Measurements from ENCODE around the gene LCE4A.
"Not testable (repeated sequence)": the region's sequence is repeated elsewhere in the genome, so short reads cannot be mapped to it uniquely, and the experiment has no call there.

Gene LCE4A

GRCh38 chr1:152707860-152708259 lies at the start of gene LCE4A:
Gene LCE4A, plus strand, starts transcription at chr1:152708160. Its CDS starts 916 bp downstream, at chr1:152709076.
- DNase-seq = no peak

GRCh38 chr1:152658649-152659048 lies 49.3 kb upstream of the LCE4A start:
- no peak for DNase-seq

GRCh38 chr1:152663098-152663497 lies 44.9 kb upstream of the LCE4A start, which contains the start of gene LCE2D:
Gene LCE2D, plus strand, starts transcription at chr1:152663380. Its CDS starts 726 bp downstream, at chr1:152664106.
- DNase-seq = no peak

GRCh38 chr1:152666171-152666570 lies 41.8 kb upstream of the LCE4A start:
- DNase-seq = not testable (repeated sequence)

DNA sequence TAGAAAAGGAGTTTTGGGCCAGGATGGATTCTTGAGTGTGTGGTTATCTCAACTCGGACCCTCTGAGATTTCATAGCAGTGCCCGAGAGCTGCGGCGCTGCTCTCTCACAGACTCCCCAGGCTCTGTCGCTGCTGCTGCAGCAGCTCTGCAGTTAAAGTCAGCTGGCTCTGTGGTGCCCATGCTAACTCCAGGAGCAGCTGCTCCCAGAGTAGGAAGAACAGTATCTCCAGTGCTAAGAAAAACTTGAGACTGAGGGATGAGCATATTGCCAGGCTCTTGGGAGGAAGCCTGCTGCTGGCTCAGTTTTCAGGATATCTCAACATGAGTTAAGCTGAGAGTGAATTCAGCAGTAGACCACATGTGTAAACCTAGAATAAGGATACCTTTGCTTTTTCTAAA lies 40.3 kb upstream of the LCE4A start:
- DNase-seq = no peak

GRCh38 chr1:152673016-152673415 lies 34.9 kb upstream of the LCE4A start:
- no peak for DNase-seq

GRCh38 chr1:152674983-152675382 lies 33.0 kb upstream of the LCE4A start, which contains the start of gene LCE2C:
Gene LCE2C, plus strand, starts transcription at chr1:152675279. Its CDS starts 737 bp downstream, at chr1:152676016.
- not testable (repeated sequence) for DNase-seq

DNA sequence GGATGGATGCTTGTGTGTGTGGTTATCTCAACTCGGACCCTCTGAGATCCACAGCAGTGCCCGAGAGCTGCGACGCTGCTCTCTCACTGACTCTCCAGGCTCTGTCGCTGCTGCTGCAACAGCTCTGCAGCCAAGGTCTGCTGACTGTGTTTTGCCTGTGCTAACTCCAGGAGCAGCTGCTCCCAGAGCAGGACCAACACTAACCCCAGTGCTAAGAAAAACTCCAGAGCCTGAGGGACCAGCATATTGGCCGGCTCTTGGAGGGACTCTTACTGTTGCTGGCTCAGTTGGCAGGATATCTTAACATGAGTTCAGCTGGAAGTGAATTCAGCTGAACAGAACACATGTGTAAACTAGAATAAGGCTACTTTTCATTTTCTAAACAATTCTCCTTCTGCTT lies 28.5 kb upstream of the LCE4A start:
- DNase-seq = no peak

DNA sequence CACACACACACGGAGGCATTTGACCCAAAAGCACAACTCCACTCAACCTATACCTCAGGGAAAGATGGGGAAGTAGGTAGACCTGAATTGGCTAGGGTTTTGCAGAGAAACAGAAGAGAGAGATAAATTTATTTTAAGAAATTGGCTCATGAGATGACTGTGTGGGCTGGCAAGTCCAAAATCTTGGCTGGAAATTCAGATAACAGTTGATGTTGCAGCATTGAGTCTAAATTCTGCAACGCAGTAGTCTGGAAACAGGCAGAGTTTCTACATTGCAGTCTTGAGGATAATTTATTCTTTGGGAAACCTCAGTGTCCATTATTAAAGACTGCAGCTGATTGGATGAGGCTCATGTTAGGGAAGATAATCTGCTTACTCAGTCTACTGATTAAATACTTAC lies 26.3 kb upstream of the LCE4A start:
- no peak for DNase-seq

- no peak for DNase-seq
These were observed 24.1 kb upstream of the LCE4A start for GRCh38 chr1:152683846-152684245.

- not testable (repeated sequence) for DNase-seq
These were observed 22.1 kb upstream of the LCE4A start, which contains the start of gene LCE2B for GRCh38 chr1:152685823-152686222. Gene LCE2B, plus strand, starts transcription at chr1:152686123. Its CDS starts 721 bp downstream, at chr1:152686844.

DNA sequence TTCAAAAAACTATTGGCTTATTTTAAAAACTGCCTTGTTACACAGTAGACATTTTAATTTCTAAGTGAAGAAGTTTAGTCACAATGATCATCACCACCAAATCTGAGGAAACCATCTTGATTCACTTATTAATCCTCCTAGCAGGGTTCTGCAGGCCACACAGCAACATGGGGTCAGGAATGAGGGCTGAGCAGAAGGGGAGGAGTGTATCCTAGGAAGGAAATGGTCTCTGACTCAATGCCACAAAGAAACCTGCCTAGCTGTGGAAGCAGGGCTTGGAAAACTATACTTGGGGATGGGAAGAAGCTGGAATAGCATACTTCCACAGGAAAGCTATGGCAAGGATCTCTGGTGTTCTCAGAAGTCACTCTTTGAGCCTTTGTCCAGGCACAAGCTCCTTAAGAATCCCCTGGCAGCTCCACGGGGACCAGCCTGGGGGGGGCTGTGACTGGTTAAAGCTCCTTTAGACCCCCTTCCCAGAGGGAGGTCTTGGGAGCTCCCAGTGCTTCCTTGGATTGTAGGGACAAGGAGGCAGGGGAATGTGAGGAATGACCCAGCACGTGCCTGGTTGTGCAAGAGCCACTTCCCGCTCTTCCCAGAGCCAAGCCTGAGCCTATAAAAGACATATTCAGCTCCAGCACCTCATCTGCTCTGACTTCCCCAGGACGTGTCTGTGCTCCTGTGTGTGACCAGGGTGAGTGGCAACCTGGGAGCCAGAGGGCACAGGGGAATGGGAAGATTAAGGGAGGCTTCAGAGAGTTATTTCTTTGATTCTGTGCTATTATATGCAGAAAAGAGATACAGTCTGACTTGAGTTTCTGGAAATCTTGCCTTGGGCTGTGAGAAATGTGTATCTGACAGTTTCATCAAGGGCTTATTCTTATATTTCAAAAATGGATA lies 10.0 kb upstream of the LCE4A start, which contains the start of gene LCE2A:
Gene LCE2A, plus strand, starts transcription at position 645 of the 900 bp plus-strand sequence. CDS start 557 bp downstream, outside the sequence.
- DNase-seq = no peak

GRCh38 chr1:152699746-152700145 lies 8.2 kb upstream of the LCE4A start:
- DNase-seq = no peak

GRCh38 chr1:152718238-152718637 lies 10.3 kb downstream of the LCE4A start:
- DNase-seq = no peak

- DNase-seq = no peak
These were observed 17.3 kb downstream of the LCE4A start for GRCh38 chr1:152725261-152725660.

DNA sequence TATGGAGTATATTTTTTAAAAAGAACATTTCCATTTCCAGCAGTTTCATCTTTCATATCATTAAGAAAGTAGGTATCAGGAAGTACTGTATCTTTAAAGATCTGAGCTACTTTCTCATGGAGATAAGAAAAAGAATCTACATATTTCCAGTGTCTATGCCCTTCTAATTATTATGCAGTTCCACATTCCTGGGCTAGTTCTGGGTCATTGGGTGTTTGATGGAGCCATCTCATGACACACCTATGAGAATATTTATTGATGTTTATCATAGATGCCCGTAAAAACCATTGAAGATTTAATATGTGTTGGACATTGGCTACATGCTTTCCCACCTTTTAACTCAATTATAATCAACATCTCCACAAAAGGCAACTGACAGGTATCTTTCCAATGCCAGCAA lies 21.0 kb downstream of the LCE4A start:
- DNase-seq = no peak

DNA sequence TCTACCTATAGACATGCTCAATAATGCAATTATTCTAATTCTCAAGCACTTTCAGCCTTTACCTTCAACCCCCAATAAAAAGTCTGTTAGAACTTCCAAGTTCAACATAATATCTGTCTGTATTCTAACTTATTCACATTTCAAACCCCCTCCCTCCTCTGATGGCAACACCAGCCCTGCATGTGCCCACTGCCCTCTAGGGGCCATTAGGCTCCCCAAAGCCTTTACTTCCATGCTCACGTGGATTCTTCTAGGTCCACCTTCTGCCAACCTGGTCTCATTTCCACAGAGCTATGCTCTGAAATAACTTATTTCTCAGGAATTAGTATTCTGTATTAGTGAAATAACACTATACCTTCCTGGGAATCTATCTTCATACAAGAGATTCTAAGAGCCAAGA lies 27.7 kb downstream of the LCE4A start:
- DNase-seq = no peak

DNA sequence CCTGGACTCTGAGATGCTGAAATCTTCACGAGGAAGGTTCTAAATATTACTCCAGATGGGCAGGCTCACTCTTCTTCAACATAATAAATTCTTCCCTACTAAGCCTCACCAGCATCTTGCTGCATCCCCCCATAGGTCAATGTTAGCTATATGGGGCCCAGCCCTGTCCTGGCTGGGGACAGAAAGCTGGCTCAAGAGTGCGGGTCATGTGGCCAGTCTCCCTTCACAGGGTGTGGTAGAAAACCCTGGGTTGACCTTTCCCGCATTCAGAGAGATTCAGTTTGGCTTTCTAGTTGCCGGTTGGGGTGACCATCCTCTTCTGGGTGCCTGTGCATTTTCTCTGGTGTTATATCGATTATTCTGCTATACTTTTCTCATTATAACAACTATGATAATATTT lies 30.0 kb downstream of the LCE4A start:
- DNase-seq = no peak

- no peak for DNase-seq
These were observed 31.9 kb downstream of the LCE4A start for GRCh38 chr1:152739841-152740240.

DNA sequence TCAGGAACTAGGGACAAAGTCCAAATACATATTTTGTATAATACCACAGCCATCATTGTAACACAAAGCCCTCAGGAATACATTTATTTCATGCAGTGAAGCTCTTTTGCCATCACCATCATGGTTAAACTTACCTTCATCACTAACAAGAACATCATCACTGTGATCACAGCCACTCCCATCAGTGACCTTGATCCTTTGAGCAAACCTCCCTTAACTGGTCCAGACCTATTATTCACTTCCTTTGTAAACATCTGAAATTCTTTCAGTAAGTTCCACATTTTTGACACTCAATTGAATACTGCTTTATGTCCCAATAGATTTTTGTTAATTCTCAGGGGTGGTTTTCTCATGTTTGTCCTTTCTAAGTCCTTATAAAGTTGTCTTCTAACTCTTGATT lies 33.7 kb downstream of the LCE4A start:
- no peak for DNase-seq

- DNase-seq = no peak
These were observed 35.6 kb downstream of the LCE4A start for GRCh38 chr1:152743371-152744145.

GRCh38 chr1:152745289-152745704 lies 37.3 kb downstream of the LCE4A start:
- no peak for DNase-seq

GRCh38 chr1:152745765-152746444 lies 37.9 kb downstream of the LCE4A start:
- no peak for DNase-seq
